LNCaP clone FGC (cell line): ENCODE measurements around the gene TECRL.

Experiments
- DNase-seq: peaks from one replicate; pipeline ENCODE4 v3.0.0-alpha.2; 2011; ENCODE audit warnings: low read depth
- H3K4me3 ChIP-seq: 2 replicates; pipeline ENCODE4 v1.5.1; 2011; ENCODE audit warnings: mild to moderate bottlenecking, low read depth, low read length, control low read depth
- TF ChIP-seq, protein P1 (sequence below): IDR thresholded peaks from 2 replicates; pipeline ENCODE4 v1.5.1; 2012; ENCODE audit warnings: mild to moderate bottlenecking; ENCODE audit not compliant: control insufficient read depth, insufficient read depth; ENCODE audit errors: extremely low read depth

Gene TECRL

DNA sequence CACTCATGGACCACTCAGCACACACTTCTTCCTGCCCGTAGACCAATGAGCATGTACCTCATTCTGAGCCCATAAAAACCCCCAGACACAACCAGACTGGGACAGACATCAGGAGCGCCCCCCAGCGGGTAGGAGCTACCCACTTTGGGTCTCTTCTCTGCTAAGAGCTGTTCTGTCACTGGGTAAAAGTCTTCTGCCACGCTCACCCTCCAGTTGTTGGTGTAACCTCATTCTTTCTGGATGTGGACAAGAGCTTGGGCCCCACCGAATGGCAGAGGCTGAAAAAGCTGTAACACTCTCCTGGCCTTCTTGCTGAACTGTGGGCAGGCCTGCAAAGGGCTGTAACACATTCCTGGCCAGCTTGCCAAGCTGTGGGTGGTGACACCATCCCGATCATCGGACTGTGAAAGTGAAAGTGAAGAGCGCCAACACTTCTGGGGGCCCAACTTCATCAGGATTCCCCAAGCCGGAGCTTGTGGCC is 137.6 kb downstream of the TECRL start:
- no peak for DNase-seq
- TF ChIP-seq, protein P1, sequence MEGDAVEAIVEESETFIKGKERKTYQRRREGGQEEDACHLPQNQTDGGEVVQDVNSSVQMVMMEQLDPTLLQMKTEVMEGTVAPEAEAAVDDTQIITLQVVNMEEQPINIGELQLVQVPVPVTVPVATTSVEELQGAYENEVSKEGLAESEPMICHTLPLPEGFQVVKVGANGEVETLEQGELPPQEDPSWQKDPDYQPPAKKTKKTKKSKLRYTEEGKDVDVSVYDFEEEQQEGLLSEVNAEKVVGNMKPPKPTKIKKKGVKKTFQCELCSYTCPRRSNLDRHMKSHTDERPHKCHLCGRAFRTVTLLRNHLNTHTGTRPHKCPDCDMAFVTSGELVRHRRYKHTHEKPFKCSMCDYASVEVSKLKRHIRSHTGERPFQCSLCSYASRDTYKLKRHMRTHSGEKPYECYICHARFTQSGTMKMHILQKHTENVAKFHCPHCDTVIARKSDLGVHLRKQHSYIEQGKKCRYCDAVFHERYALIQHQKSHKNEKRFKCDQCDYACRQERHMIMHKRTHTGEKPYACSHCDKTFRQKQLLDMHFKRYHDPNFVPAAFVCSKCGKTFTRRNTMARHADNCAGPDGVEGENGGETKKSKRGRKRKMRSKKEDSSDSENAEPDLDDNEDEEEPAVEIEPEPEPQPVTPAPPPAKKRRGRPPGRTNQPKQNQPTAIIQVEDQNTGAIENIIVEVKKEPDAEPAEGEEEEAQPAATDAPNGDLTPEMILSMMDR: peak; percentile 17; the same call in 1 of the 2 replicates
- peak overlapping the region; percentile 31 for H3K4me3 ChIP-seq

DNA sequence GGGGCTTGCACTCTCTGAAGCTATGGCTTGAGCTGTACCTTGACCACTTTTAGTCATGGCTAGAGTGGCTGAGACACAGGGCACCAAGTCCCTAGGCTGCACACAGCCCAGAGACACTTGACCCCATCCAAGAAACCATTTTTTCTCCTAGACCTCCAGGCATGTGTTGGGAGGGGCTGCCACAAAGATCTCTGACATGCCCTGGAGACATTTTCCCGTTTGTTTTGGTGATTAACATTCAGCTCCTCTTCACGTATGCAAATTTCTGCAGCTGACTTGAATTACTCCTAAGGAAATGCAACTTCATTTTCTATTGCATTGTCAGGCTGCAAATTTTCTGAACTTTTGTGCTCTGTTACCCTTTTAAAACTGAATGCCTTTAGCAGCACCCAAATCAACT is 142.6 kb downstream of the TECRL start:
- no peak overlapping the region for H3K4me3 ChIP-seq
- TF ChIP-seq, protein P1: no peak
- DNase-seq: no peak

DNA sequence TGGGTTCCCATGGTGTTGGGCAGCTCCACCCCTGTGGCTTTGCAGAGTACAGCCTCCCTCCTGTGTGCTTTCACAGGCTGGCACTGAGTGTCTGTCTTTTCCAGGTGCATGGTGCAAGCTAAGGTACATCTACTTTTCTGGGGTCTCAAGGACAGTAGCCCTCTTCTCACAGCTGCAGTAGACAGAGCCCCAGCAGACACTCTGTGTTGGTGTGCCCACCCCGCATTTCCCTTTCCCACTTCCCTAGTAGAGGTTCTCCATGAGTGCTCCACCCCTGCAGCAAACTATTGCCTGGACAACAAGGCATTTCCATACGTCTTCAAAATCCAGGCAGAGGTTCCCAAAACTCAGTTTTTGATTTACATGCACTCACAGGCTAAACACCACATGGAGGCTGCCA is 143.0 kb downstream of the TECRL start:
- TF ChIP-seq, protein P1: no peak

DNA sequence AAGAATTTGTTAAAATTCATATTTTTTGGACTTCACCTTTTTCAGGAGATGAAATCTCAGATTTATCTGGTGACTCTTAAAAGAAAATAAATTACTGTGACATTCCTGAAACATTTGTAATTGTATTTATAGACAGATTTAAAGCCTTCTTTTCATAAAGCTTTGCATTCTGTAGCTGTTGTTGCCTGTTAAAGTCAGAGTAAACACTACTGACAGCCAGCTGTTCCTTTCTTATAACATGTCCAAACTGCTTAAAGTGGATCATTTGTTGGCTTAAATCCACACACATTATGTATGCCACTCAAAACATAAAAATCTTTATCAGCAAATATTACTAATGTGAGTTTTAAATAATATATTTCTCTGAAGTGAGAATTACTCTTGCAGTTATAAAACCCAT is 157.5 kb downstream of the TECRL start:
- TF ChIP-seq, protein P1: no peak
- H3K4me3 ChIP-seq: no peak overlapping the region
- no peak for DNase-seq

More for the DNA sequence above, 143.0 kb downstream of the TECRL start:
- DNase-seq: no peak
- H3K4me3 ChIP-seq: no peak overlapping the region

DNA sequence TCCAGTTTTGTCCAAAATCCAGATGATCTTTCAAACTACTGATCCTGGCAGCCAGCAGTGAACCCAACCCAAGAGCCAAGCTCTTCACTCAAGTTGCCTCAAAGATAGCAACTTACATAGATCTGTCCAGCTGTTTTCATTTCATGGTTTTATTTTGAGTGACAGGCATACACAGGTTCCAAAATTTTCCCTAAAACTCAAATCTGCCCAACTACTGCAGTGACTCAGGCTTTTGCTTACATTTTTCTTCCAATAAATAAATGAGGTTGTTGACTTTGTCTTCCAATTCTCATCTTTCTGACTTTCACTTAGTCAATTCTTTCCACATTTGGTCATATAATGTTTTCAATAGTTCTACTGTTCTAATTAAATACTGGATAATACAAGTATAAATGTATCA is 158.8 kb downstream of the TECRL start:
- DNase-seq: no peak
- no peak overlapping the region for H3K4me3 ChIP-seq
- TF ChIP-seq, protein P1: no peak

DNA sequence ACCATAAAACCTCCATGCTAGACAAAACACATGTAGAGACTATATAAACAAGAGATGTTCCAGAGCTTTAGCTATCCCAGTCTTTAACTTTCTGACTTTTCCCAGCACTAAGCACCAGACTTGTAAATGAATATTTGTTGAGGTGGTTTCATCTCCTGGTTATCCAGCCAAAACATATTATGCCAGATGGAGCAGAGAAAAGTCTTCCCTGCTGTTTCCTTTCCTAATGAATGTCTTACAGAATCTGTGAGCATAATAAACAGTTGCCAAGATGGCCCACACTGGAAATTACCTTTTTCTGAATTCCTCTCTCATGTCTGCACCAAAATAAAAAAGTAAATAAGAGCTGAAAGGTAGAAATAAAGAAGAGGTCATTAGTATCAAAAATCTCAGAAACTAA is 159.2 kb downstream of the TECRL start:
- H3K4me3 ChIP-seq: no peak overlapping the region
- TF ChIP-seq, protein P1: no peak
- no peak for DNase-seq

DNA sequence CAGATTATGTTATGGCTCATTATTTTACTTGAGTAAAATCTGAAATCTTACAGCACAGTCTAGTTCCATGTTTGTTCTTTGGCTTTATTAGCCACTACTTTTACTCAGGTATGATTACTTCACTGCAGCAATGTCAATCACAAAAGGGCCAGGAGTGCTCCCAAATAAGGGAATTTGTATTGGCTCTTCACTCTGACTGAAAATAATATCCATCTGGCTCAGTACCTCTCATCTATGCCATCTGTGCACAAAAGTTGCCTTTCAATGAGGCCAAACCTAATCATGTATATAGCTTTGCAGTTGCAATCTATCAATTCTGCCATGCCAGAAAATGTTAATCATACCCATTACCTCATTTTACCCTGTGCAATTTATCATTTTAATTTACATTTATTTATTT is 161.1 kb downstream of the TECRL start:
- TF ChIP-seq, protein P1: no peak
- H3K4me3 ChIP-seq: no peak overlapping the region
- DNase-seq: no peak
